ENCODE data around the gene MYT1. TPM values are rescaled to one million over a fixed set of nuclear protein-coding genes. Genes with fewer than 3 reads are reported as not detected.
"Not testable (repeated sequence)": the region's sequence is repeated elsewhere in the genome, so short reads cannot be mapped to it uniquely, and the experiment has no call there.

Gene MYT1
- total RNA-seq, 2 donors from 2014 or later, result 0.19 to 0.22 TPM

DNA sequence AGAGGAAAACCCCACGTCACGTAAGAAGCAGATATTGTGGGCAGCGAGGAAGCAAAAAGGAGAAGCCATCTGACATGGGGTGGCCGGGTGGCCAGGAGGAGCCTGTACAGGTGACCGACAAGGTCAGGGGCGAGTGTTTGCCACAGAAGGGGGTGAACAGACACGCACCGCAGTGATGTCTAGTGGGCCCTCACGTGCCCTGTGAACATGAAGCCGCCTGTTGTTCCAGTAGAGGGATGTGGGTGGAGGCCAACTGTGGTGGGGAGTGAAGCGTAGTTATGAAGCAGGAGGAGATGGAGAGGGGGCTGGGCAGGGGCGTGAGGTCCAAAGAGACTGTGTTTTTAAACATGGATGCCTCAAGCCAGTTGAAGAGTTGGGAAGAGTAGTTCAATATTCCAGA is 20.5 kb downstream of the MYT1 start:
- Histone ChIP-seq H3K36me3 (no peaks in the 10 kb centered on the region), H3K9me3 (no peaks in the 10 kb centered on the region), H3K27ac (no peak overlapping the region), H3K9ac (ENCODE audit: low read depth in 2 of 2, low read length in 2 of 2) (no peak overlapping the region), H3K4me1 (no peaks in the 10 kb centered on the region), H3K4me3 (no peak overlapping the region), H3K27me3 (no peaks in the 10 kb centered on the region)
- no peak for DNase-seq
- intact Hi-C loops (cut with DNase I), result no loop called here
- TF ChIP-seq, protein P1, sequence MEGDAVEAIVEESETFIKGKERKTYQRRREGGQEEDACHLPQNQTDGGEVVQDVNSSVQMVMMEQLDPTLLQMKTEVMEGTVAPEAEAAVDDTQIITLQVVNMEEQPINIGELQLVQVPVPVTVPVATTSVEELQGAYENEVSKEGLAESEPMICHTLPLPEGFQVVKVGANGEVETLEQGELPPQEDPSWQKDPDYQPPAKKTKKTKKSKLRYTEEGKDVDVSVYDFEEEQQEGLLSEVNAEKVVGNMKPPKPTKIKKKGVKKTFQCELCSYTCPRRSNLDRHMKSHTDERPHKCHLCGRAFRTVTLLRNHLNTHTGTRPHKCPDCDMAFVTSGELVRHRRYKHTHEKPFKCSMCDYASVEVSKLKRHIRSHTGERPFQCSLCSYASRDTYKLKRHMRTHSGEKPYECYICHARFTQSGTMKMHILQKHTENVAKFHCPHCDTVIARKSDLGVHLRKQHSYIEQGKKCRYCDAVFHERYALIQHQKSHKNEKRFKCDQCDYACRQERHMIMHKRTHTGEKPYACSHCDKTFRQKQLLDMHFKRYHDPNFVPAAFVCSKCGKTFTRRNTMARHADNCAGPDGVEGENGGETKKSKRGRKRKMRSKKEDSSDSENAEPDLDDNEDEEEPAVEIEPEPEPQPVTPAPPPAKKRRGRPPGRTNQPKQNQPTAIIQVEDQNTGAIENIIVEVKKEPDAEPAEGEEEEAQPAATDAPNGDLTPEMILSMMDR (IDR thresholded peaks at IDR 0.05), result no peak

DNA sequence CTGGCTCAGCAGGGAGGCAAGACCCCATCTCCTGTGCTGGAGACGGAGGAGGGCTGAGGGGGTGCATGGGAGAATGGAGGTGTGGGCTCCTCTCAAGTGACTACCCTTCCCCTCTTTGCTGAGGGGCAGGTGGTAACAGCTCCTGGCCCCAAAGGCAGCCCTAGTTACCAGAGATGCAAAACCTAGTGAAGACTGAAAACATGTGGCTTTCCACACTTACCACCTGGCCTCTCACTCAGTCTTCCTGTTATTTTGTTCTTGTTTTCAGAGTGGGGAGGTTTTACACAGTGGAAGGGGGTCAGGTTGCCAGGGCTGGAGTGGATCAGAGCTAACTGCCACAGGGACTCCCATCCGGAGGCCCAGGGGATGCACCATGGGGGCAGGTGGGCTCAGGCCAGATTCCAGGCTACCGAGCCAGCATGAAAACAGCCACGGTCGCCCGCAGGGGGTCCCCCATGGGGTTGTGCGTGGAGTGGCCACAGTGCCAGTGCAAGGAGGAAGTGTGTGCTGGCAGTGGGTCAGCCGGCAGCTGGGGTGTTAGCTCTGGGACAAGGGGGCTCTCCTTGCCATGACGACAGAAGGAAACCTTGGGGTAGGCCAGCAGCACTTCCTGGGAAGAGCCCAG is 21.1 kb downstream of the MYT1 start:
- H3K9ac ChIP-seq (ENCODE audit: low read depth in 2 of 2, low read length in 2 of 2), result no peak overlapping the region
- no peaks in the 10 kb centered on the region for H3K9me3 ChIP-seq
- no peak for DNase-seq
- no peaks in the 10 kb centered on the region for H3K4me1 ChIP-seq
- no peaks in the 10 kb centered on the region for H3K36me3 ChIP-seq
- no peak overlapping the region for H3K27ac ChIP-seq
- TF ChIP-seq, protein P1 (IDR thresholded peaks at IDR 0.05), result no peak
- H3K27me3 ChIP-seq, result no peaks in the 10 kb centered on the region
- no peak overlapping the region for H3K4me3 ChIP-seq
- intact Hi-C loops (cut with DNase I), result no loop called here

DNA sequence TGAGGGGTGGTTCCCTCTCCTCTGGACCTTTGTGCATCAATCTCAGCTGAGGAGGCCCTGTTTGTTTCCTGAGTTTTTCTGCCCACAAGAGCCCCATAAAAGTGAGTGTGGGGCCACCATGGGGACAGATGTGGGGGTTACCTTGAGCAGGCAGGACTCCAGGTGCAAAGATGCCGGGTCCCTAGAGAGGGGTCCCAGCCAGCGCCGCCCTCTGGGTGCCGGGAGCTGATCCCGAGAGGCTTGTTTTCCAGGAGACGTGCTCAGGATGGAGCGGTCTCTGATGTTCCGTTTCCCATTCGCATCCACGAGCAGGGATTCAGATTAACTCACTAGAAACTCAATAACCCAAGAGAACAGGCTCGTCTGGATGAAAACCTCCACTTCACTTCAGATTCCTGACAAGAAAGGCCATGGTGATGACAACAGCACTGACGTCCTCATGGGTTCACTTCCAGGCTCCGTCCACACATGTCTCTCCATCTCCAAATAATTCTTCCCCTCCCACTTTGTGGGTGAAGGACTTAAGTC is 21.9 kb downstream of the MYT1 start:
- H3K36me3 ChIP-seq, result no peaks in the 10 kb centered on the region
- TF ChIP-seq, protein P1 (IDR thresholded peaks at IDR 0.05), result no peak
- intact Hi-C loops (cut with DNase I), result no loop called here
- no peak overlapping the region for H3K27ac ChIP-seq
- no peak overlapping the region for H3K9ac ChIP-seq (ENCODE audit: low read depth in 2 of 2, low read length in 2 of 2)
- no peak for DNase-seq
- H3K9me3 ChIP-seq, result no peaks in the 10 kb centered on the region
- H3K27me3 ChIP-seq, result no peaks in the 10 kb centered on the region
- H3K4me1 ChIP-seq, result no peaks in the 10 kb centered on the region
- H3K4me3 ChIP-seq, result no peak overlapping the region

DNA sequence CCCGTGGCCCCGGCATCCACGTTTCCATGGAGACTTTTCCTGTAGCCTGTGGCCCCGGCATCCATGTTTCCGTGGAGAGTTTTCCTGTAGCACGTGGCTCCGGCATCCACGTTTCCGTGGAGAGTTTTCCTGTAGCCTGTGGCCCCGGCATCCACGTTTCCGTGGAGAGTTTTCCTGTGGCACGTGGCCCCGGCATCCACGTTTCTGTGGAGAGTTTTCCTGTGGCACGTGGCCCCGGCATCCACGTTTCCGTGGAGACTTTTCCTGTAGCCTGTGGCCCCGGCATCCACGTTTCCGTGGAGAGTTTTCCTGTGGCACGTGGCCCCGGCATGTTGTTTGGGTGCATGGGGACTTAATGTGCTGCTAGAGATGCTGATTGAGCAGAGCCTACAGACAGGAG is 23.0 kb downstream of the MYT1 start:
- DNase-seq; H3K4me3 ChIP-seq; H3K27ac ChIP-seq; H3K27me3 ChIP-seq; intact Hi-C loops (cut with DNase I); H3K4me1 ChIP-seq; H3K9ac ChIP-seq (ENCODE audit: low read depth in 2 of 2, low read length in 2 of 2); H3K9me3 ChIP-seq; H3K36me3 ChIP-seq: not testable (repeated sequence)

DNA sequence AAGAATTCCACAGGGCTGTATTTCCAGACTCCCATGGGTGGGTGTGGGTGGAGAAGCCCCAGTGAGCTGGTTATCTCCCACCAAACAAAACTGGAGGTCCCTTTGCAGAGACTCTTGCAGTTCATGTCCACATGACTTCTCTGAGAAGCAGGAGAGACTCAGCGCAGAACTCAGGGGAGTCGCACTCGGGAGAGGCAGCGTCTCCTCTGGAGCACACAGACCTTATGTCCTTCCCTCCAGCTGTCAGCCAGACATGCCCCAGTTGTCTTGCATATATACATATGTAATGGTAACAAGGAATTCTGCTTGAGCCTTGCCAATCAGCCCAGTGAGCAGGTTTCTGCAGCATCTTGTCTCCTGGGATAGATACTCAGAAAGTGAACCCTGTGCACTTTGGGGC is 23.8 kb downstream of the MYT1 start:
- Histone ChIP-seq H3K27ac (no peak overlapping the region), H3K9ac (ENCODE audit: low read depth in 2 of 2, low read length in 2 of 2) (no peak overlapping the region), H3K4me1 (no peaks in the 10 kb centered on the region), H3K36me3 (no peaks in the 10 kb centered on the region), H3K4me3 (no peak overlapping the region), H3K9me3 (no peaks in the 10 kb centered on the region), H3K27me3 (no peaks in the 10 kb centered on the region)
- no peak for DNase-seq
- intact Hi-C loops (cut with DNase I), result no loop called here
- TF ChIP-seq, protein P1 (IDR thresholded peaks at IDR 0.05), result no peak

DNA sequence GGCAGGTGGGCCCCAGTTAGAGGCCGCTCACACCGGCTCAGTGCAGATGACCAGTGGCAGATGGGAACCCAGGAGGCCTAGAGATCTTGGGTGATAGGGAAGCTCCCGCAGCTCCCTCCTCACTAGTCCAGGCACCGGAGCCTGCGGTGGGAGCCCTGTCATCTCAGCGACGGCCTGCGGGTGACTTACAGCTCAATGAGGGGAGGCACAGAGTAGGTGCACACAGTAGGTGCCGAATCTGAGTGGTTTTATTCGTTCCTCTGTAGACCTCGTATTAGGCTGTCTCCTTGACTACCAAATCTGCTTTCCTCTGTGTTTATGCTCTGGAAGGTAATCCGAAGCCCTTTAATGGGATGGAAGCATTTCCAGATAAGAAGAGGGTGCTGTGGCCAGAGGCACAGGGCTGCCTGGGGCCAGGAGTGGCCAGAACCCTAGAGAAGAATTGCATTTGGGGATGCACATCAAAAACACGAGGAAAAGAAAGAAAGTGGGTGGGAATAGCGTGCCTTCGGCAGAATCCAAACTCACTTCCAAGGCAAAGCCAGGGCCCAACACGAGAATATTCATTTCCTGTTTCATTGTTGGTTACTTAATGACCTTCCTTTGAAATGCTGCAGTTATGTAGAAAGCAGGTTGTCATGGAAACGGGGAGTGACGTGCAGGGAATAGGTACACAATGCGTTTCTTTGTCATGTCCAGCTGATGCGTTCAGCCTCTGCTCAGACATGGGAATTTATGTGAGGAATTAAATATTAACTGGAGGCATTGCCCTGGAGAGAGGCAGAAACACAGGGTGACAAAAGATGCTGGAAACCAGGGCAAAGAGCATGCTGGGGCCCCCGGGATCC is 24.7 kb downstream of the MYT1 start:
- no peak overlapping the region for H3K27ac ChIP-seq
- TF ChIP-seq, protein P1 (IDR thresholded peaks at IDR 0.05), result no peak
- DNase-seq, result peak; percentile 24
- no peak overlapping the region for H3K9ac ChIP-seq (ENCODE audit: low read depth in 2 of 2, low read length in 2 of 2)
- H3K36me3 ChIP-seq, result no peaks in the 10 kb centered on the region
- no peaks in the 10 kb centered on the region for H3K4me1 ChIP-seq
- H3K9me3 ChIP-seq, result no peaks in the 10 kb centered on the region
- H3K4me3 ChIP-seq, result no peak overlapping the region
- no peaks in the 10 kb centered on the region for H3K27me3 ChIP-seq
- intact Hi-C loops (cut with DNase I), result no loop called here

Measured in colonic mucosa (tissue), 4 donors.